ENCODE results near the gene ZNF835. TPM values are rescaled to one million over a fixed set of nuclear protein-coding genes. Genes with fewer than 3 reads are reported as not detected.

The ZNF835 gene
- total RNA-seq, 1 donor from 2014 or later = 0.18 TPM

DNA sequence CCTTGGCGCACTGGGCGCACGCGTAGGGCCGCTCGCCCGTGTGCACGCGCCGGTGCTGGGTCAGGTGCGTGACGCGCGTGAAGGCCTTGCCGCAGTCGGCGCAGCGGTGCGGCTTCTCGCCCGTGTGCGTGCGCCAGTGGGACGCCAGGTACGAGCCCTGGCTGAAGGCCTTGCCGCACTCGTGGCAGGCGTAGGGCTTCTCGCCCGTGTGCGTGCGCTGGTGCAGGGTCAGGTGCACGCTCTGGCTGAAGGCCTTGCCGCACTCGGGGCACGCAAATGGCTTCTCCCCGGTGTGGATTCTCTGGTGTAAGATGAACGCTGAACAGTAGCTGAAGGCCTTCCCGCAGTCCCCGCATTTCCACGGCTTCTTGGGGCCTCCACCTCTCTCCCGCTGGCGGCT, 7.0 kb downstream of the ZNF835 start:
- no peak for DNase-seq (ENCODE audit: extremely low read depth, low read depth, low spot score)

DNA sequence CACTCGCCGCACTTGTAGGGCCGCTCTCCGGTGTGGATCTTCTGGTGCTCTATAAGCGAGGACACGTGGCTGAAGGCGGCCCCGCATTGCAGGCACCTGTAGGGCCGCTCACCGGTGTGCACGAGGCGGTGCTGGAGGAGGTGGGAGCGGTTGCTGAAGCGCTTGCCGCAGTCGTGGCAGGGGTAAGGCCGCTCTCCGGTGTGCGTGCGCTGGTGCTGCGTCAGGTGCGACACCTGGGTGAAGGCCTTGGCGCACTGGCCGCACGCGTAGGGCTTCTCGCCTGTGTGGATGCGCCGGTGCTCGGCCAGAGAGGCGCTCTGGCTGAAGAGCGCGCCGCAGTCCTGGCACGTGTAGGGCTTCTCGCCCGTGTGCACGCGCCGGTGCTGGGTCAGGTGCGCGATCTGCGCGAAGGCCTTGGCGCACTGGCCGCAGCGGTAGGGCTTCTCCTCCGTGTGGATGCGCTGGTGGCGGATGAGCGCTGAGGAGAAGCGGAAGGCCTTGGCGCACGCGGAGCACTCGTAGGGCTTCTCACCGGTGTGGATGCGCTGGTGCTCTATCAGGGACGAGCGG, 7.5 kb downstream of the ZNF835 start:
- no peak for DNase-seq (ENCODE audit: extremely low read depth, low read depth, low spot score)

DNA sequence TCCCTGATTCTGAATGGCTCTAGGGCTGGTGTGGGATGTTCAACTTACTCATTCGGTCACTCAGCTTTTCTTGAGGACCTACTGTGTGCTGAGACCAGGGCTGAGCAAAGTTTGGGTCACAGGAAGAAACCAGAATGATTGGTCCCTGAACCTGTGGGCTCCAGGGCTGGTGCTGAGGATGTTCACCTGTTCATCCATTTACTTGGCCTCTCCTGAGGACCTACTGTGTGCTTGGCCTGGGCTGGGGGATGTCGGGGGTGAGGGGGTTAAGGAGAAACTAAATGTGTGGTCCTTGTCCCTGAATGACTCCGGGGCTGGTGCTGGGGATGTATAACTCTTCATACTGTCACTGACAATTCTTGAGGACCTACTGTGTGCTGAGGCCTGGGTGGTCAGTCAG, 10.3 kb downstream of the ZNF835 start:
- DNase-seq (ENCODE audit: extremely low read depth, low read depth, low spot score) = no peak

DNA sequence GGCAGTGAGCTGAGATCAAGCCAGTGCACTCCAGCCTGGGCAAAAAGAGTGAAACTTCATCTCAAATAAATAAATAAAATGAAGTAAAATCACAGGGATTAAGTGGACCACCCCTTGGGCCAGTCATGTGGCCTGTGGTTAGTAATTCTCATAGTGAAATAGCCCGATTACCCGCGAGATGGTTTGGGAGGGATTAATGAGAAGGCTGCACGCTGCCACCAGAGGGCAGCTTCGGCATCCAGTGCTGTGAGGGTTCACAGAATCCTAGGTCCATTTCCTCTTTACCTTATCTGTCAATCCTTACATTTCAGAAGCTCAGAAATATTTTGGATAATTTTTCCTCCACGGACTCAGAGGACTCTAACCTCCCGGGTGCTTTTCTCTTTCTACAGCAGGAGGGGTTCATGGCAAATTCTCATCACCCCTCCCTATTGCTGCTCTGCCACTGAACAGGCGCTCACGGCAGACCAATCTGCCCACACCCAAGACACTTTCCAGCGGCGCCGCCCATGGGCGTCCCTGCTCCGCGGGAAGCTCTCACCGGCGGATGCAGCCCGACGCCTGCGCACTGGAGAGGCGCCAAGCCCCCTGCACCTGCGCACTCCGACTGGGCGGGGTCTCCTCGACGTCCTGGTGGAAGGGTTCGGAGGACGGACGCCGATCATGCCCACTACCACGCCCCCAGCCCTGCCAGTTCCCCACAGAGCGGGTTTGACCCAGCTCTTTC, 11.0 kb downstream of the ZNF835 start:
- no peak for DNase-seq (ENCODE audit: extremely low read depth, low read depth, low spot score)

DNA sequence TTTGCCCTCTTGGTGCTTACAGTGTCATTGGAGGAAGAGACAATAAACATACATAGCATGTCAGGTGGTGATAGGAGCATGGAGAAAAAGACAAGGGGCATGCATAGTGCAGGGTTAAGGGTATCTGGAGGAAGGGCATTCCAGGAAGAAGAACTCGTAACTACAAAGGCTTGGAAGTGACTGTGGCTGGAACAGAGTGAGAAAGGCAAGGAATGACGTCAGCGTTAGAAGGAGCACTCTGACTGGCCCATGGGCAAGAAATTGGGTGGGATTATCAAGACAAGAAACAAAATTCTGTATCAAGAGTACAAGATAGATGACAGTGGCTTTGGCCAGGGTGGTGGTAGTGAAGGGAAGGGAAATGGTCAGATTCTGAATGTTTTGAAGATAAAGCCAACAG, 17.4 kb downstream of the ZNF835 start:
- no peak for DNase-seq (ENCODE audit: extremely low read depth, low read depth, low spot score)

DNA sequence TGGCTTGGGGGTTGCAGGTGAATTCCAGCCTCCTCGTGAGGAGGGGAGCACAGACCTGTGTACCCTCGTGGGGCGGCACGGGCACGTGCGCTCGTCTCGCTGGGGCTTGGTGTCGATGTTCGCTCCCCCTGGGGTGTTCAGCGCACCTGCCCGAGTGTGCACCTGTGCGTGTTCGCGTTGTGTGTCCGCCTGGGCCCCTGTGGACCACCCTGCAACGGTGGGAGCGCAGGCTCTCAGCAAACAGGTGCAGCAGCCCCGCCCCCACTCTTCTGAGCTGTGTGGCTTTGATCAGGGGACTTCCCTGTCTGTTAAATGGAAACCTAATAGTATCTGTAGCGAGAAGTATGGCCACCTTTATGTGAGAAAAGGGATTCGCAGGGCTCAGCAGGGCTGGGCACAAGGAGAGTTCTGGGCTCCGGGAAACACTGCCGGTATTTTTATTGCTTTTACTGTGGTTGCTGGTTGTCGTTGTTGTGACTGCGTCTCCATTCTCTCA, 28.0 kb downstream of the ZNF835 start:
- no peak for DNase-seq (ENCODE audit: extremely low read depth, low read depth, low spot score)

DNA sequence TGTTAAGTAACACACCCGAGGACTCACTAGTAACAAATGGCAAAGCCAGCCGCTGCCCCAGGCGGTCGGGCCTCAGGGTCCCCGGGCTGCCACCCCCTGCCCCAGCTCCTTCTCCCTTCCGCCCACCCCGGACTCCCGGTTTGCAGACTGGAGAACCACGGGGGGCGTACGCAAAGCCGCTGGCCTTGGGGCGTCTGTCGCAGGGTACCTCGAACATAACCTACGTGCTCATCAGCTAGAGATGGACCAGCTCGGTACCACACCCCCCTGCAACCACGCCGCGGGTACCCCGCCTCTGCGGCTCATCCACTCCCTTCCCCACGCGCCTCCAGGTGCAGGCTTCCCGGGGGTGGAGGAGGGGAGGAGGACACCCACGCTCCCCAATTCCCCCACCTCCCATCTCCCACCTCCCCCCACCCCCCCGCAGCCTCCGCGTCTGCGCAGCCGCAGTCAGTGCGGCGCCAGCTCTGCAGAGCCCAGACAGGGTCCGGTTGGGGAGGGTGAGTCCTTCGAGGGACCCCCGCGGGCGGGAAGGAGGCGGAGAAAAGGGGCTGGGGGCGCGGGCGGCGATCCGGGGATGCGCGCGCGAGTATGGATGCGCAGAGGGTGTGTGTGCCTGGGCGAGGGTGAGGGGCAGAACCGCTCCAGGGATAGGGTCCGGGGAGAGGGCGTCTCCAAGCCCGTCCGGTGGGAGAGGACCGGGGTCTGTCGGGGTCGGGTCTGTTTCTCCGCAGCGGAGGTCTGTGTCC, 28.7 kb downstream of the ZNF835 start, which contains the start of gene SMIM17:
TSS of gene SMIM17 (plus strand) at position 449 of the 749 bp plus-strand sequence. CDS start 2,509 bp downstream, outside the sequence.
- no peak for DNase-seq (ENCODE audit: extremely low read depth, low read depth, low spot score)

DNA sequence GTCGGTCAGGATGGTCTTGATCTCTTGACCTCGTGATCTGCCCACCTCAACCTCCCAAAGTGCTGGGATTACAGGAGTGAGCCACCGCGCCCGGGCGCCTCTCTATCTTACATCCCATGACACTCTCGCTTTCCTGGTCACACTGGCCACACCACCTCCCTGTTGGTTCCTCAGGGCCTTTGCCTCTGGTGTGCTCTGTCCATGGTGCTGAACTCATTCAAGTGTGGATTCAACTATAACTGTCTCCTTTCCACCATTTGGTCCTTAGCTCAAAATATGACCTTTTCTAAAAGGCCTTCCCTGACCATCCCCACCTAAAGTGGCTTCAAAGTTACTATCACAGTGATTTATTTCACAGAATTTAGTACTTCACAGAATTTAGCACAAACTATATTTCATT, 32.3 kb downstream of the ZNF835 start:
- no peak for DNase-seq (ENCODE audit: extremely low read depth, low read depth, low spot score)

DNA sequence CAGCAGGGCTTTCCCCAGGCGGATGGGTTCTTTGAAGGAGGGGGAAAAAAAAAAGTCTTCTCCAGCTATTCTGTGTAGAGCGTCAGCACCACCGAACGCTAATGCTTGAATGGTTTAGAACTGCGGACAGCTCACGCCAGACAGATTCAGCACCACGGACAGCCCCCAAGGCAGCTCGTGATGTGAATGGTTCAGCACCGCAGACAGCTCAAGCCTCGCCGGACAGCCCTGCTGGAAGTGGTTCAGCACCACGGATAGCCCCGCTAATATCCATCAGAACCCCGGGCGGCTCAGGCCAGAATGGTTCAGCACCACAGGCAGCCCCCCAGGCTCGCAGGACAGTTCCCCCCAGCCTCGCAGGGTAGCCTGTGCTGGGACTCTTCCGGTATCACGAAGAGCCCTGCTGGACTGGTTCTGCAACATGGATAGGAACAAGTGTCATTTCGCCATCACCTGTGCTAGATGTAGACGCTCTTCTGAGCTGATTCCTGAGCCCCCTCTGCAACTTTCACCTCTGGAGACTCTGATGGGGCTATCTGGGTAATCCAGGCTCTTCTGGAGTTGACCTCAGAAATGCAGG, 33.5 kb downstream of the ZNF835 start:
- DNase-seq (ENCODE audit: extremely low read depth, low read depth, low spot score) = peak; percentile 29

DNA sequence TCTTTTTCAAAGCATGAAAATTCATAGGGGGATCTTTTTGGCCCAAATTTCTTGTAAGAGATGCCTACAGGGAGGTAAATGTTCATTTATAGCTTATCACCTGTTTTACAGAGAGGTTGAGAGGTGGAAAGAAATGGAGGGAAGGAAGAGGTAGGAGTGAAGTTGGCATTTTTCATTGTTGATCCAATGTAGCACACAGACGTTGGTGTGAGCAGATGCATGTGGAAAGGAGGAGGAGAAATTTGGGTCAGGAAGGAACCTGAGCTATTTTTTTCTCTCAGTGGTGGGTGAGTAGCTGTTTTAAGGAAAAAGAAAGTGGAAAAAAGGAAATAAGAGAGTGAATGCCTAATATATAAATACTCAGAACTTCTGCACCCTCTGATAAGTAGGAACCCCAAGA, 38.5 kb downstream of the ZNF835 start:
- DNase-seq (ENCODE audit: extremely low read depth, low read depth, low spot score) = no peak

DNA sequence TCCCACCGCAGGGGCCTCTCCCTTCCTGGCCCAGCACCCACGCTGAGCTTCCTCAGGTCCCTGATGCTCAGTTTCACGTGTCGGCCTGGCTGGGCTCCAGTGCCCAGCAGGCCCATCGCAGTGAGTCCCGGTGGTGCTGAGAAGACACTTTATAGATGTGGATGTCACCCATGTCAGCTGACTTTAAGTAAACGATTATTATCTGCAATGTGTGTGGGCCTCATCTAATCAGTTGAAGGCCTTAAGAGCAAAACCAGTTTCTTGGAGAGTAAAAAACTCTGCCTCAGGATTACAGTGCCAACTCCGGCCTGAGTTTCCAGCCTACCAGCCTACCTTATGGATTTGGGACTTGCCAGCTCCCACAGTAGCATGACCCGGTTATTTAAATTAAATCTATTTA, 45.8 kb downstream of the ZNF835 start:
- DNase-seq (ENCODE audit: extremely low read depth, low read depth, low spot score) = no peak

DNA sequence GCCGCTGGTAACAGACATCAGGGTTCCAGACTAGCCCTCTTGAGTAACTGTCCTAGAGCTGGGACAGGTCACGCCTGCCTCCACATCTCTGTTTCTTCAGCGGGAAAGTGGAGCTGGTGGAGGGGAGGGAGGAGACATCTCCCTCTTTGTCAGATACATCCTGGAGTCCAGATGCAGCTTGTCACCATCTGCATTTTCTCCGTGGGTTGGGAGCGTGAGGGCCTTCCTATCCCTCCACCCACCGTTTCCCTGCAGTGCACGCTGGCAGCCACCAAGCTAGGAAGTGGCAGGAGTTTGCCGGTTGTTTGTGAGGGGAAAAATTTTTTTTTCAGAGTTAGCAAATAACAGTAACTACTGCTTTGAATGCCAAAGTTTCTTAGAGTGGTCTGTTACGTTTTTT, 48.6 kb downstream of the ZNF835 start:
- DNase-seq (ENCODE audit: extremely low read depth, low read depth, low spot score) = no peak

DNA sequence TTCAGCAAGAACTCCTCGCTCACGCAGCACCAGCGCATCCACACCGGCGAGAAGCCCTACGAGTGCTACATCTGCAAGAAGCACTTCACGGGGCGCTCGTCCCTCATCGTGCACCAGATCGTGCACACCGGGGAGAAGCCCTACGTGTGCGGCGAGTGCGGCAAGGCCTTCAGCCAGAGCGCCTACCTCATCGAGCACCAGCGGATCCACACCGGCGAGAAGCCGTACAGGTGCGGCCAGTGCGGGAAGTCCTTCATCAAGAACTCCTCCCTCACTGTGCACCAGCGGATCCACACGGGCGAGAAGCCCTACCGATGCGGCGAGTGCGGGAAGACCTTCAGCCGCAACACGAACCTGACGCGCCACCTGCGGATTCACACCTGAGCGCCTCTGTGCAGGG, 49.2 kb downstream of the ZNF835 start:
- DNase-seq (ENCODE audit: extremely low read depth, low read depth, low spot score) = no peak

DNA sequence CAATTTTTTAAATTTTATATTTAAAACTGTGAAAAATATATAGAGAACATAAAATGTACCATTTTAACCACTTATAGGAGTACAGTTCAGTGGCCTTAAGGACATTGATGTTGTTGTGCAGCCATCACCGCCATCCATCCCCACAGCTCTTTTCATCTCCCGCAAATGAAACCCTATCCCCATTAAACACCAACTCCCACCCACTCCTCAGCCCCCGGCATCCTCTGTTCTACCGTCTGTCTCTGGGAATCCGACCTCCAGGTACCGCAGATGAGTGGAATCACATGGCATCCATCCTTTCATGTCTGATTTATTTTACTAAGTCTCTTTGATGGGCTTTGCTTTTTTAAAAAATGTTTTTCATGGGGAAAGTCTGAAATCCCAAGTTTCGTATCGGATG, 52.4 kb downstream of the ZNF835 start:
- no peak for DNase-seq (ENCODE audit: extremely low read depth, low read depth, low spot score)

DNA sequence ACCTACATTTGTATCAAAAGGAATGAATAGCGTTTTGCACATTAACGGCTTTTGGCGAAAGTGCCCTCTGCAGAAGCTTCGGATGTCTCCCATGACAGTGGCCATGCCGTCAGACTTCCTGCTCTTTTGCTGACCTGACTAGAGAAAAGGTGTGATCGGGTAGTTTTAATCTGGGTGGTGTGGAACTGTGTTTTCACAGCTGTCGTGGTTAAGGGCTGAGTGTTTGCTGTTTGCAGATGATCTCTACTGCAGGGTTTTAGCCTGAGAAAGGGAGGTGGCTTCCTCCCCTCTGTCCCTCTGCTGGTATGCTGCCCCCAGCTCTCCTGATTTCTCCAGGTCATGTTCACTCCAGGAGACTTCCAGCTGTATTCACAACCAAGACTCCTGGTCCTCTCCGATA, 54.0 kb downstream of the ZNF835 start:
- DNase-seq (ENCODE audit: extremely low read depth, low read depth, low spot score) = no peak

DNA sequence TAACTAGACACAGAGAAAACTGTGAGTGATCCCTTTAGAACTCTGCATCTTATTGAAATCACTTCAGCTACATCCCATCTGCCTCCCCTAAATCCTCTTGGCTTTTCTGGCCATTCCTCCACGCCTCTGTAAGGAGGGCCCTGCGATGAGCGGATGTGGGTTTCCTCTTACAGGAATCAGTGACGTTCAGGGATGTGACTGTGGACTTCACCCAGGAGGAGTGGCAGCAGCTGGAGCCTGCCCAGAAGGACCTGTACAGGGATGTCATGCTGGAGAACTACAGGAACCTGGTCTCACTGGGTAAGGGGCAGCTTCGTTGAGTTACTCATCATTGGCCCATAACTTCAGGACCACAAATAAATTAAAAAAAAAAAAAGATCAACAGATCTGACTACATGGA, 57.9 kb downstream of the ZNF835 start:
- DNase-seq (ENCODE audit: extremely low read depth, low read depth, low spot score) = no peak

DNA sequence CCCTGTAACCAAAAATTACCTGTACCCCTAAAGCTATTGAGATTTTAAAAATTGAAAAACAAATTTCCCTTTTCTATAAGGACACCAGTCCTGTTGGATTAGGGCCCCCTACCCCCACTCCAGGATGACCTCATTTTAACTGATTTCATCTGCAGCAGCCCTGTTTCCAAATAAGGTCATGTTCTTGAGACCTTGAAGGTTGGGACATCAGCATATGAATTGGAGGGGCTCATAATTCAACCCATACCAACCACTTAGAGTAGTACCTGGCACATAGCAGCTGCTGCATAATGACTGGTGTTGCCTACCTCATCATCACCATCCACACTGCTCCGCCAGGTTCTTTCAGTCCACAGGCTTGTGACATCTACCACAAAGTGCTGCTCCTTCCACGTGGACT, 58.8 kb downstream of the ZNF835 start:
- DNase-seq (ENCODE audit: extremely low read depth, low read depth, low spot score) = no peak

Measured in glomerular endothelial cell (primary cell).